ENCODE data around the gene HLTF.
A peak's percentile ranks its signal among the peaks of the same experiment; 100 is the strongest.
"Not testable (repeated sequence)": the region's sequence is repeated elsewhere in the genome, so short reads cannot be mapped to it uniquely, and the experiment has no call there.

The HLTF gene

GRCh38 chr3:148992027-148992634 lies 94.2 kb downstream of the HLTF start:
- DNase-seq (ENCODE audit: low read depth in 2 of 3, low spot score in 2 of 3): peak in 2 of 3 experiments; percentile 13 to 23

- DNase-seq (ENCODE audit: low read depth in 2 of 3, low spot score in 2 of 3): peak; percentile 47 to 61 (median 53)
These were observed 94.9 kb downstream of the HLTF start, which contains the start of gene GYG1 for GRCh38 chr3:148991219-148992026. TSS of gene GYG1 (plus strand) at chr3:148991540. CDS start at chr3:148991641, 101 bp downstream.

GRCh38 chr3:148990236-148990635 lies 96.1 kb downstream of the HLTF start:
- DNase-seq (ENCODE audit: low read depth in 2 of 3, low spot score in 2 of 3): no peak

GRCh38 chr3:148987551-148987950 lies 98.8 kb downstream of the HLTF start:
- DNase-seq (ENCODE audit: low read depth in 2 of 3, low spot score in 2 of 3): not testable (repeated sequence)

- no peak for DNase-seq (ENCODE audit: low read depth in 2 of 3, low spot score in 2 of 3)
These were observed 105.1 kb downstream of the HLTF start for GRCh38 chr3:148981273-148981672.
